ENCODE measurements around the gene ANTXR2.
"Not testable (repeated sequence)": the region's sequence is repeated elsewhere in the genome, so short reads cannot be mapped to it uniquely, and the experiment has no call there.

The ANTXR2 gene

GRCh38 chr4:80072744-80073472, at the start of gene ANTXR2:
TSS of gene ANTXR2 (minus strand) at chr4:80073229. CDS start at chr4:80072560, 669 bp downstream.
- peak; percentile 2 for DNase-seq

DNA sequence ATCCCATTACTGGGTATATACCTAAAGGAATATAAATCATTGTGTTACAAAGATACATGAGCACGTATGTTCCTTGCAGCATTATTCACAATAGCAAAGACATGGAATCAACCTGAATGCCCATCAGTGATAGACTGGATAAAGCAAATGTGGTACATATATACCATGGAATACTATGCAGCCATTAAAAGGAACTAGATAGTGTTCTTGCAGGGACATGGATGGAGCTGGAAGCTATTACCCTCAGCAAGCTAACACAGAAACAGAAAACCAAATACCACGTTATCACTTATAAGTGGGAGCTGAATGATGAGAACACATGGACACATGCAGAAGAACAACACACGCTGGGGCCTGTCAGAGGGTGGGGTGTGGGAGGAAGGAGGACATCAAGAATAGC, 48.8 kb upstream of the ANTXR2 start:
- not testable (repeated sequence) for DNase-seq

GRCh38 chr4:80119620-80120019, 46.6 kb upstream of the ANTXR2 start:
- DNase-seq: not testable (repeated sequence)

DNA sequence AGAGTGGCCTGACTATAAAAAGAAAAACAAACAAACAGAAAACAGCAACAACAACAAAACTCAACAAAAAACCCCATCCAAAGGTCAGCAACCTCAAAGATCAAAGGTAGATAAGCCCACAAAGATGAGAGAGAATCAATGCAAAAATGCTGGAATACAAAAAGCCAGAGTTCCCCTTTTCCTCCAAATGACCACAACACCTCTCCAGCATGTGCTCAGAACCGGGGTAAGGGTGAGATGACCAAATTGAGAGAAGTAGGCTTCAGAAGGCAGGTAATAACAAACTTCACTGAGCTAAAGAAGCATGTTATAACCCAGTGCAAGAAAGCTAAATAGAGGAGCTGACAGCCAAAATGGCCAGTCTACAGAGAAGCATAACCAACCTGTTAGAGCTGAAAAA, 43.5 kb upstream of the ANTXR2 start:
- no peak for DNase-seq

DNA sequence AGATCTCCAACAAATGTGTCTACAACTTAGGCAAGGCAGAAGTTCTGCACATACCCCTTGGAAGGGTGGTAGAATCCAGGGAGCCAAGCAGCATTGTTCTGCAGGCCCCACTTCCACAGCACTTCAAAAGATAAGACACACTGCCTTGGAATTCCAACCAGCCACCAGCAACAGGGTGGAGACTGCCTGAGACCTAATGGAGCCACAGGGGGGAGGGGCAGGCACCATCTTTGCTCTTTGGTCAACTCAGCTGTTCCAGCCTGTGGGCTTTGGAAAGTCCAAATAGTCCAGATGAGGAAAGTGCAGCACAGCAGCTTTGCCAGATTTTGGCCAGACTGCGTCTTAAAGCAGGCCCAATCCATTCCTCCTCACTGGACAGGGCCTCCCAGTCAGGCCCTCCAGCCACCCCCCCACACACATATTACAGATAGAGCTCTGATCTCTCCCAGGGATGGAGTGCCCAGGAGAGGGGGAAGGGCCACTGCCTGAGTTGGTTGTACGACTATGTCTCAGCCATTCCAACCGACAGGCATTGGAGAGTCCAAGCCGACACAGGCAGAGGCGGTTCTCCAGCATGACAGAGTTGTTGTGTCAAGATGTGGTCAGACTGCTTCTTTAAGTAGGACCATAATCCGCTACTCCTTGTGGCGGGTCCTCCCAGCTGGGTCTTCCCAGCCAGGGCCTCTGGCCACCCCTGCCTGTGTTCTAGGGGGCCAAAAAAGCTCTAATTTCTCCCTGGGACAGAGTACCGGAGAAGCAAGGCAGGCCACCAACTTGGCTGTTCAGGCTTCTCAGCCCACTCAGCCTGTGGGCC, 42.5 kb upstream of the ANTXR2 start:
- DNase-seq: no peak

DNA sequence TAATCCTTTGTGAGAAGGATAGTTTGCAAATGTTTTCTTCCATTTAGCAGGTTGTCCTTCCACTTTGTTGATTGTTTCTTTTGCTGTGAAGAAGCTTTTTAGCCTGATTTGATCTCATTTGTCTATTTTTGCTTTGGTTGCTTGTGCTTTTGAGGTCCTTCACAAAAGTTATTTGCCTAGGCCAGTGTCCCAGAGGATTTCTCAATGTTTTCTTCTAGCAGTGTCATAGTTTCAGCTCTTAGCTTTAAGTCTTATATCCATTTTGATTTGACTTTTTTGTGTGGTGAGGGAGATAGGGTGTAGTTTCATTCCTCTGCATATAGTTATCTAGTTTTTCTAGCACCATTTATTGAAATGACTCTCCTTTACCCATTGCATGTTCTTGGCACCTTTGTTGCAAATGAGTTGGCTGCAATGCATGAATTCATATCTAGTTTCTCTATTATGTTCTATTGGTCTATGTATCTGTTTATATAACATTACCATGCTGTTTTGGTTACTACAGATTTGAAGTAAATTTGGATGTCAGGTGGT, 41.8 kb upstream of the ANTXR2 start:
- DNase-seq: no peak

DNA sequence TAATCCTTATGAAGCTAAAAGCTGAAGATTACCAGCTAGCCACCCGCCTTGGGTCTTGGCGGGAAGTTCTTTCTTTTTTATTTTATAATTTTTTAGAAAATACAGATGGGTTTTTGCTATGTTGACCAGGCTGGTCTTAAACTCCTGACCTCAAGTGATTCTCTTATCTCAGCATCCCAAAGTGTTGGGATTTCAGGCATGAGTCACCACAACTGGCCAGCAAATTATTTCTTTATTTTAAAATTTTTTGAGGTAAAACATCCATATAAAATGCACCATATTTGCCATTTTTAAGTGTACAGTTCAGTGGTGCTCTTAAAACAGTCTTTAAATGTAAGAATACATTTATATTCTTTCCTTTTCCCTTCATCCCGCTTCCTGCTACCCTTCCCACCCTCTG, 40.6 kb upstream of the ANTXR2 start:
- DNase-seq: no peak

DNA sequence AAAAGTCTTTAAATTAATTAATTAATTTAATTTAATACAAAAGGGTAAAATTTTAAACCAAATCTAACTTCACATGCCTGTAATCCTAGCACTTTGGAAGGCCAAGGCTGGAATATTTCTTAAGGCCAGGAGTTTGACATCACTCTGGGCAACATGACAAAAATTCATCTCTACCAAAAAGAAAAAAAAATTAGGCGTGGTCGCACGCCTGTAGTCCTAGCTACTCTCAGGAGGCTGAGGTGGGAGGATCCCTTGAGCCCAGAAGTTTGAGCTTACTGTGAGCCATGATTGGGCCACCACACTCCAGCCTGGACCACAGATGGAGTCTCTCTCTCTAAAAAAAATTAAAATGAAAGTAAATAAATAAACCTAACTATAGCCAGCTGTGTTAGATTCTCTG, 39.2 kb upstream of the ANTXR2 start:
- DNase-seq: no peak

DNA sequence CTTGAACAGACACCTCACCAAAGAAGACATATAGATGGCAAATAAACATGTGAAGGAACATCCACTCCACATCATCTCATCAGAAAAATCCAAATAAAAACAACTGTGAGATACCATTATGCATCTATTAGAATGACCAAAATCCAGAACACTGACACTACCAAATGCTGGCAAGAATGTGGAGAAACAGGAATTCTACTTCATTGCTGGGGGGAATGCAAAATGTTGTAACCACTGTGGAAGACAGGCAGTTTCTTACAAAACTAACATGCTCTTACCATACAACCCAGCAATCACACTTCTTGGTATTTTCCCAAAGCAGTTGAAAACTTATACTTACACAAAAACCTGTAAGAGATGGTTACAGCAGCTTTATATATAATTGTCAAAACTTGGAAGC, 38.2 kb upstream of the ANTXR2 start:
- no peak for DNase-seq

DNA sequence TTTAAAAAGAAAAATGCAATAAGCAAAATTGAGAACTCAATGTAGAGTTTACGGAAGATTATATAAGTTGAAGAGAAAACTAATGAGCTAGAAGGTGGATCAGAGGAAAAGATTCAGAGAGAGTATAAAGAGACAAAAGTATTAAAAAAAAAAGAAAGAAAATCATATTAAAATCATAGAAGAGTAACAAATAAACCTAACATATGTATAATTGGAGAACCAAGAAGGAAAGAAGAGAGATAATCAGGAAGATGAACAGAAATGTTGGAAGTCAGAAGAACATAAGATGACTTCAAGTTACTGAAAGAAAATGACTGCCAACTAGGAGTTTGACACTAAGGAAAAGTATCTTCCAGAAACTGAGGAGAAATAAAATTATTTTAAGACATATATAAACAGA, 34.3 kb upstream of the ANTXR2 start:
- no peak for DNase-seq

DNA sequence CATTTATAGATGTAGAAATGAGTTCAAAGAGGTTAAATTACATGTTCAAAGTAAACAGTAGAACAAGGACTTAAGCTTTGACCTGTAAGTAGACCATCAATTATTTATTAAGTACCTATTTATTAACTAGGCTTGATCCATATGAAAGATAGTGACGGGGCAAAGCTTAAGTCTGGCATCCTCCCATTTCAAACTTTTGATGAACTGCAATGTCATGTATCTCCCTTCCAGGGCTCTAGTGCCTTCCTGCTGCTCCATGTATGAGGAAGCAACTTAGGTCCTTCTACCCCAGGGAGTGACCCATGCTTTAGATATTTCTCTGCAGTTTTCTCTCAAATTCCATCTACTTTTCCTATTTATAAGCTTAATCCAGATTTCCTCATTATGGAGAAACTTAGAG, 31.9 kb upstream of the ANTXR2 start:
- no peak for DNase-seq

GRCh38 chr4:80103629-80104028, 30.6 kb upstream of the ANTXR2 start:
- no peak for DNase-seq

- DNase-seq: no peak
These were observed 28.7 kb upstream of the ANTXR2 start for GRCh38 chr4:80101792-80102116.

DNA sequence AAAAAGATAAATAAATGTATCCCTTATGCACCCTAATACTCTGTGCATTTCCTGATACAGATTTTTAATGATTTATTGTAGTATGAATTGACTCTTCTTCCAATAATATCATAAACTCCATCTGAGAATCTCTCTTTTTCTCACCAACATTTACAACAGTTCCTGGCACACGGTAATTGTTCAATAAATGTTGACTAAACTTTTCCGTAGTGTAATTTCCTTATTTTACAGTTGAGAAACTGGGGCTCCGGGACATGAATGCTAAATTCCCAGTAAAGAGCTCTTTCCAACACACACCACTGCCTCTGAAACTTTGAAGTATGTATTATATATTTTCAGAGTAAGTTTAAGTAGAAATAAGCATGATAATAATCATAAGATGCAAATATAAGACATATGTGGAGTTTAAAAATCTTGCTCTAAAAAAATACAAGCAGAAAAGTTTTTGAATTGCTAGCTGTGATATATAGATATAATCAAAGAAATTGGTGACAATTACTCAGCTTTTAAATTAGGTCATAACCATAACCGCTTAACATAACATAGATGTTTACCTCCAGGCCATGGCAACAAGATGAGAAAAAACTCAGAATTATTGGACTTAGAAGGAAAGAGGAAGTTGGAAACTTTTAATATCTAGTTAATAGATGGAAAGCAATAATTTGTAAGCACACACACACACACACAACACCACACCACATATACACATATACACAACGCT, 28.2 kb upstream of the ANTXR2 start:
- DNase-seq: no peak

GRCh38 chr4:80099671-80100070, 26.6 kb upstream of the ANTXR2 start:
- DNase-seq: no peak

GRCh38 chr4:80098635-80099034, 25.6 kb upstream of the ANTXR2 start:
- no peak for DNase-seq

DNA sequence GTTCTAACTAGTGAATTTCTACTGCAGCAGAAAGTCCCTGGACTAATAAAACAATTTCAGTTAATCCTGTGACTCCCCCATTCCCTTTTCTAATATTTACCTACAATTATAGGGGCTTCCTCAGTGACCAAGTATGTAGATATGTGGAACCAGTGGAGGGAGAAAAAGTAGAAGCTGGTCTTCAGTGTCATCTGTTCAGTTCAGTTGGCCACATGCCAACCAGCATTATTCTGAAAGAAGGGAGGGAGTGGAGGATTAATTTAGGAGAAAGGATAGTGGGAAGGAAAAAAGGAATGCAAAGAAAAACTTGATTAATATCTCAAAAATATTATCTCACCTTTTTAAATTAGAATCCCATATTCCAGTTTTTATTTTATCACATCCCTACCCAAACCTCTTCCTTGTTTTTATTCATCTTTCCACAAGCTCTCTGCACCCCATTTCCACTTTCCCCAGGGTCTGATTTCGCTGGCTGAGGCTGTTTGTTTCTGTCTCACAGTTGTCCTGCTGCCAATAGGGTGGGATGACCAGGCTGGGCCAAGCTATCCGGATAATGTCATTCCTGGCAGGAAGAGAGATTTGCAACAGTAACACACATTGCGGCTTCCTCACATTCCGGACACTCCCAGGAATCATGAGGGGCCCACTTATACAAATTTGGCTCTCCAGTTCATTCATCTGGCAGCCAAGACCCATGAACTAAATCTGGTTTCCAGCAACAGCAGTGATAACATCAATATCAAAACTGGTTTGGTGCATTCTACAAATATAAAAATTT, 24.6 kb upstream of the ANTXR2 start:
- no peak for DNase-seq

GRCh38 chr4:80096175-80096850, 23.3 kb upstream of the ANTXR2 start:
- no peak for DNase-seq

- no peak for DNase-seq
These were observed 21.2 kb upstream of the ANTXR2 start for GRCh38 chr4:80094191-80094590.

DNA sequence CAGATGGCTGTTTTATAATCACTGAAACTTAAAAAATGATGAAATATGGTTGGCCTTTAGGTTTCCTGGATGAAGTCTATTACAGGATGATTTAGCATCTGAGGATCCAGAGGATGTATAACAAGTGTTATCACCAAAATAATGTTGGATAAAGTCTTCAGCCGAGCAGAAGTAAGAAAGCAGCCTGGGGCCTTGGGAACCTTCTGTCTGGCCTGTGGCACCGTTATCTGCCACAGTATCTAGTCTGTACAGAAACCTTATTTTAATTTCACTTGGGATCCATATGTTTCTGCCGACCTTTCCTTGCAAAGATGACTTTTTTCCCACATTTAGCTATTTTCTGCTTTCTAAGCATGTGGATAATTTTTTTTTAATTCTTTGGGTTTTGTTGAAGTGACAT, 20.5 kb upstream of the ANTXR2 start:
- no peak for DNase-seq

DNA sequence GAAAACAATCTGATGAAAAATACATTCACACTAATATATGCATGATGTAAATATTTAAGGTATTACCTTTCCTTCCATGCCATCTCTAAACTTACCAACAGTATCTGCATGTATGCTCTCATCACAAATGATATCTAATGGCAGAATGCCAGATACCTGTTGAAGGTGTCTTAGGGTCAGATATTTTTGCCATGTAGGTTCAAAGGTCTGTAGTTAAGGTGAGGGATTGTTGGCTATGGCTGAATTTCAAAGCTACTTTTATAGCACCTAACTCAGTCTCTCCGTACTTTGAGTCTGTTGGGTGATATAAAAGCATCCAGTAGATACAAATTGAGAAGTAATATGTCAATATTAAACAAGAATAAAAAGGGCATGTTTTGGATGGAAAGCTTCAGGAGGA, 19.8 kb upstream of the ANTXR2 start:
- no peak for DNase-seq

DNA sequence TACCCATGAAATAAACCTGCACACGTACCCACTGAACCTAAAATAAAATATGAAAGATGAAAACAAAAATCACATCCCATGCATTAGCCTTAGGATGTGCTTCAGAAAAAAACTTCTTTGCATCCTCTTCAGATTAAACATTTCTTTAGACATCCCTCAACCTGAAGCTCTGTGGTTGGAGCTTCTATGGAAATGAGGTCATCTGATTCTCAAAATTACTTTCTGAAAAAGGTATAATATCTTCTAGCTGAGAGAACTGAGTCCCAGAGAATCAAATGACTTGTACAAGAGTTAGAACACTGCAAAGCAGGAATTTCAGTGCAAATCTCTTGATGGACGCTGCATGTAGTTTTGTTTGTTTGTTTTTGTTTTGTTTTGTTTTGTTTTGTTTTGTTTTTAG, 19.1 kb upstream of the ANTXR2 start:
- DNase-seq: no peak

All from DMS79 (cell line).